IMR-90 (cell line): Measurements from ENCODE around the gene MRGPRD.

Experiments used
- CTCF ChIP-seq: conservative IDR thresholded peaks from 2 replicates; pipeline ENCODE4 v1.5.1; 2012; ENCODE audit warnings: mild to moderate bottlenecking, low read depth, low read length, improper control_type of control experiment
- POLR2A ChIP-seq: IDR thresholded peaks from 2 replicates; pipeline ENCODE4 v1.6.1; 2012; ENCODE audit warnings: mild to moderate bottlenecking, low read depth, low read length
- USF2 ChIP-seq: fragments of 150-350 bp; IDR thresholded peaks from 2 replicates; pipeline ENCODE4 v1.6.1; 2017; ENCODE audit warnings: mild to moderate bottlenecking, antibody characterized with exemption, low read length, low read depth

- TF ChIP-seq CTCF, result no peak
- no peak for TF ChIP-seq POLR2A
- no peak for TF ChIP-seq USF2
These were observed 47.0 kb downstream of the MRGPRD start for GRCh38 chr11:68933605-68934320.
